DND-41 (cell line): ENCODE data around the gene TMEM132D.

Experiments used
- CTCF ChIP-seq: IDR thresholded peaks from 2 replicates; pipeline ENCODE4 v1.5.1; 2012; ENCODE audit warnings: borderline replicate concordance, low read length, moderate library complexity, mild to moderate bottlenecking; ENCODE audit not compliant: poor library complexity, severe bottlenecking; ENCODE audit errors: extremely low read depth
- EZH2 ChIP-seq: IDR thresholded peaks from 3 replicates; pipeline ENCODE4 v1.6.1; 2012; ENCODE audit warnings: borderline replicate concordance, low read depth, mild to moderate bottlenecking, moderate library complexity, low read length, inconsistent platforms; ENCODE audit not compliant: severe bottlenecking

GRCh38 chr12:129729170-129729569 is 174.7 kb downstream of the TMEM132D start:
- no peak for TF ChIP-seq CTCF
- no peak for TF ChIP-seq EZH2
